Right lobe of liver (tissue), 4 donors: ENCODE data around the gene BTBD17.

Experiments
- CTCF ChIP-seq, 4 donors: fragments of 200-600 bp in 3 of 4; fragments of 450-650 bp in 1 of 4; IDR thresholded peaks; one replicate each; pipeline versions ENCODE4 v1.5.1 to v1.8.0; 2016 to 2022; ENCODE audit warnings: antibody characterized with exemption in 4 of 4, mild to moderate bottlenecking in 2 of 4
- POLR2A ChIP-seq: fragments of 450-650 bp; IDR thresholded peaks from one replicate; pipeline ENCODE4 v1.6.1; 2017; ENCODE audit warnings: antibody characterized with exemption, mild to moderate bottlenecking
- donor health status: DM: no; HTN: no; CAD: no.
- donor health status: DM: no; HTN: no; CAD: no.
- donor health status: DM: no; HTN: yes; CAD: no.

- TF ChIP-seq CTCF (IDR thresholded peaks at IDR 0.05) = no peak
- no peak for TF ChIP-seq POLR2A
Measured at GRCh38 chr17:74334393-74335039, 27.2 kb downstream of the BTBD17 start.
